NCI-H345 (cell line): ENCODE results near the gene SEPTIN1.
A peak's percentile ranks its signal among the peaks of the same experiment; 100 is the strongest.

Experiments used
- DNase-seq: peaks from one replicate; lab custom pipeline; 2025; lab: John Stamatoyannopoulos, UW

Gene SEPTIN1

GRCh38 chr16:30377050-30377811, 5.1 kb downstream of the SEPTIN1 start:
- DNase-seq, result no peak

DNA sequence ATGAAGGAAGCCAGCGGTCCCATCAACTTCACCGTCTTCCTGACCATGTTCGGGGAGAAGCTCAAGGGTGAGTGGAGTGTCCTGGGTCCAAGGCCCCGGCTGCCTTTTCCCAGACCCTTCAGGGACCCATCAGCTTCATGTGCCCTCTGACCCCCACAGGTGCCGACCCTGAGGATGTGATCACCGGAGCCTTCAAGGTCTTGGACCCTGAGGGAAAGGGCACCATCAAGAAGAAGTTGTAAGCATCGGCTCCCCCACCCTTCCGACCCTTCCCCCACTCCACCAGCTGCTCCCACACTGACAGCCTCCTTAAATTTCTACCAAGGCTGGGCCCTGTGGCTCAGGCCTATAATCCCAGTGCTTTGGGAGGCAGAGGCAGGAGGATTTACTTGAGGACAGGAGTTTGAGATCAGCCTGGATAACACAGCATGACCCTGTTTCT, 5.9 kb downstream of the SEPTIN1 start:
- no peak for DNase-seq

DNA sequence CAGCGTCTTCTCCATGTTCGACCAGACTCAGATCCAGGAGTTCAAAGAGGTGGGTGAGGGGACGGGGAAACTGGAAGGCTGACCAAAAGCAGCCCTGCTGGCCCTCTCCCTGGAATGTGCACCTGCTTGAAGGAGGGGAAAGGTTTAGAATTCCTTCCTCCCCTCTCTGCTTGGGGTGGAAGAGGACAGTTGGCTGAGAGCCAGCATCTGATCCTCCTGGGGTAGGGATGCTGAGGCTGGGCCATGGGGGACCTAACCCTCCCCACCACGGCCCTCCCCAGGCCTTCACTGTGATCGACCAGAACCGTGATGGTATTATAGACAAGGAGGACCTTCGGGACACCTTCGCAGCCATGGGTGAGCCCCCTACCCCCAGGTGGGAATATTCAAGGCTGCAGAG, 6.5 kb downstream of the SEPTIN1 start:
- DNase-seq, result no peak

DNA sequence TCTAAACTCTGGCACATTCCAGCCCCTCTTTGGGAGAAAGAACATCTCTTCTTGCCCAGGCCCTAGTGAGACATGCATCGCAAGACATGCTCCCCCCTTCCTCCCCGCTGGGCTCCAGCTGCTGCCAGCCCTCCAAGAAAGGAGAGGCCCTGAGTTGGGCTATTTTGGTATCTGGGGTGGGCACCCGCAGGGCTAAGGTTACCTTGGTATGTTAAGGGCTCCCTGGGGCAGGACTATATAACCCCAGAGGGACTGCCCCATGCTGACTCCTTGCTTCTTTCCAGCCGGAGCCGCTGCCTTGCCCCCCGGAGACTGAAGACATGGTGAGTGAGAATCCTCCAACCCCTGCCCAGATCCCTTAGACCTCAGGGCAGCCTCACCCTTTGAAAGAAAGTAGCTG, 7.8 kb downstream of the SEPTIN1 start, which contains the start of gene MYL11:
TSS of gene MYL11 (plus strand) at position 265 of the 400 bp plus-strand sequence. CDS start at position 321, 56 bp downstream.
- DNase-seq, result no peak

GRCh38 chr16:30372725-30373124, 9.6 kb downstream of the SEPTIN1 start:
- no peak for DNase-seq

- no peak for DNase-seq
Observed at GRCh38 chr16:30372038-30372712, 10.2 kb downstream of the SEPTIN1 start.

DNA sequence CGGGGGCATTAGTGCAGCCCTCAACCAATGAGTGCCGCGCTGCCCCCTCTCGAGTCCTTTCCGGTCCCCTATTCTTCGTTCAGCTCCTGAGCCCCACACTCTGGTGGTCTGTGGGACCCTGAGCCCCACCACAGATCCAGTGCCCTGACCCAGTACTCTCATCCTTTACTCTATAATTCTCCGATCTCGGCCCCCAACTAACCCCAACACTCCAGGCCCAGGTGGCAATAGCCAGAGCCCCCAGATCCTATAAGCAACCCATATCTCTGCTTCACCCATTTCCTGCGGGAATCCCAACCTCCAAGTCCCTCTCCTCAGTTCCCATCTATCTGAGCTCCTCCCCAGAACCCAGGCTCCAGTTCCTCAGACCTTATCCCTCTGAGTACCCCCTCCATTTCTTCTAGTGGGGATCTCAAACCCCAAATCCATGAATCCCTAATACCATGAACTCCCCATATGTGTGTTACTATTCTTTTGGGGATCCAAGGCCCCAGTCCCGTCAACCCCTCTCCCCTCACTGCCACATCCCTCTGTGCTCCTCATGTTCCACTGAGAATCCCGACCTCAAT, 11.0 kb downstream of the SEPTIN1 start:
- DNase-seq, result no peak

GRCh38 chr16:30370456-30371247, 11.7 kb downstream of the SEPTIN1 start, which contains the start of gene TBC1D10B:
Gene TBC1D10B (minus strand): TSS chr16:30370494. CDS start chr16:30370183, 311 bp downstream.
- peak; percentile 100 for DNase-seq

DNA sequence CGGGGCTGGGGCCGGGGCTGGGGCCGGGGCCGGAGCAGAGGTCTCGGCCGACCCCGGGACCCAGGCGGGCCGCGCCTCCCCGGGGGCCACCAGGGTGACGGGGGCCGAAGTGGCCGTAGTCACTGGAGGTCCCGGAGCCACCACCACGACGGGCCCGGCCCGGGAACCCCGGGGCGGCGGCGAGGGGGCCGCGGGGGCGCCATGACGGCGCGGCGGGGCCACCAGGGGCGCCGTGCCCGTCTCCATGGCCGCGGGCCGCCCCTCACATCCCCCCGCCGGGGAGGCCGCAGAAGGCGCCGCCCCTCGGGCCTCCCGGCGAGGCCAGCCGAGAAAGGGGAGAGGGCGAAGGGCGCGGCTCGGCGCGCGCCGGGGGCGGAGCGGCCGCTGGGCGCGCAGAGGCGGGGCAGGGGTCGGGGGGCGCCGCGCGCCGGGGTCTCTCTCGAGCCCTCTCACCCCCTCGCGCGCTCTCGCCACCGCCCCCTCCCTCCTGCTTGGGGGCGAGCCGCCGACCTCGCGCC, 12.4 kb downstream of the SEPTIN1 start:
- no peak for DNase-seq

DNA sequence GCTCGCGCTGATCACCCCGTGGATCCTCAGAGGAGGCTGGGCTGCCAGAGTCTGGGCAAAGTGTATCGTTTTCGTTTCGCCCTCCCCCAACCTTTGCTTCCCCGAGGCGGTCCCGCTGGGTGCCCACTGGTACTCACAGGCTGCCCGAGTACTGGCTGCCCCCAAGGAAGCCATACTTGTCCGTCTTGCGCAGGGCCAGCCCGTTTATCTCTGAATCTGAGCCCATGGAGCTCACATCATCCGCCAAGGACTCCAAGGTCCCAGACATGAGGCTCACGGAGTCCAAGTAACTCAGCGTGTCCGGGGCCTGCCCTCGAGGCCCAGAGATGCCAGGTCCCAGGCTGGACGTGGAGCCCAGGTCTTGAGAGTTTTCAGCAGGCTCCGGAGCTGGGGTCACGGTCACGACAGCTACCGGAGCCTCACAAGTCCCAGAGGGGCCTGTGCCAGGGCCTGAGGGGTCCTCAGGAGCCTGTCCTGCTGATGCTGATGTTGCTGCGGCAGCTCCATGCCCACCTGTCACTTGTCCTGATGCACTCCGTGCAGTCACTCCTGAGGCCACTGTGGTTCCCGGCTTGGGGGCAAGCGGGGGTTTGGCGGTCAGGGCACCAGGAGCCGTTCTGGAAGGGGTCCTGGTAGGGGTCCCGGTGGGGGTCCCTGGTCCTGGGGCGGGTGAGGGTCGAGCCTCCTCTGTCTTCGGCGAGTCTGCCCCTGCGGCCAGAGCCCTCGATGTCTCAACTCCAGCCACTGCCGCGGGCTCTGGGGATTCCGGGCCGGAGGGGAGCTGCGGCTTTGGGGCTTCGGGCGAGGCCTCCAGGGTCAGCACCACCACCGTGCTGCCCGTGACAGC, 13.0 kb downstream of the SEPTIN1 start:
- DNase-seq, result no peak

GRCh38 chr16:30368792-30369090, 13.6 kb downstream of the SEPTIN1 start:
- no peak for DNase-seq

DNA sequence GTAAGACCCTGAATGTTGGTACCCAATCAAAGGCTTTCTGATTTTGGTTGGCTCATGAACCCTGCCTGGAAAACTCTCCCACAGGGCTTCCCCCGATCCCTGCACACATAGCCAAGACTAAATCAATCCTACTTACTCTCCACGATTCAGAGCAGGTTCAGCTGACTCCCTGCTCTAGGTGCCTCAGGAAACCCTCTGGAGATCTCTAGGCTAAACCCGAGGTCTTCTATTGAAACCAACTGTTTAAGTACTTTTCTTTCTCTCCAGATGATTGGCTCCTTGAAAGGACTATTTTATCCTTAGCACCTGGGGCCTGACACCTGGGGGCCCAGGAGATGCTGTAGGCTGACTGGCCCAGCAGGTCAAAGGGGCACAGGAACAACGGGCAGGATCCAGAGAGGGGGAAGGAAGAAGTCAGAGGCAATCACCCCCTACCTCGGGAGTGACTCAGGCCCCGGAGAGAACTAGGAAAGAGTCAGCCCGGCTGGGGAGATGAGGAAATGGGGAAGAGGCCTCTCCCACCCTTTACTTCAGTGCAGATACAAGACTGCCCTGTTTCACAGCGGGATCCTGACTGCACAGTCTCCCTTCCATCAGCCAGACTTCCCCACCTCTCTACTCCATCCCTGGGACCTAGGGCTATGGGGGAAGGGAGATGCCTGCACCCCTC, 14.1 kb downstream of the SEPTIN1 start:
- no peak for DNase-seq

GRCh38 chr16:30367349-30368009, 14.9 kb downstream of the SEPTIN1 start:
- DNase-seq, result no peak

GRCh38 chr16:30366511-30366910, 15.8 kb downstream of the SEPTIN1 start:
- no peak for DNase-seq

- DNase-seq, result no peak
Observed at GRCh38 chr16:30365200-30365599, 17.2 kb downstream of the SEPTIN1 start.

- no peak for DNase-seq
Observed at GRCh38 chr16:30361180-30361579, 21.2 kb downstream of the SEPTIN1 start.

GRCh38 chr16:30359871-30360170, 22.5 kb downstream of the SEPTIN1 start:
- no peak for DNase-seq

- no peak for DNase-seq
Observed at GRCh38 chr16:30358990-30359870, 23.1 kb downstream of the SEPTIN1 start.

DNA sequence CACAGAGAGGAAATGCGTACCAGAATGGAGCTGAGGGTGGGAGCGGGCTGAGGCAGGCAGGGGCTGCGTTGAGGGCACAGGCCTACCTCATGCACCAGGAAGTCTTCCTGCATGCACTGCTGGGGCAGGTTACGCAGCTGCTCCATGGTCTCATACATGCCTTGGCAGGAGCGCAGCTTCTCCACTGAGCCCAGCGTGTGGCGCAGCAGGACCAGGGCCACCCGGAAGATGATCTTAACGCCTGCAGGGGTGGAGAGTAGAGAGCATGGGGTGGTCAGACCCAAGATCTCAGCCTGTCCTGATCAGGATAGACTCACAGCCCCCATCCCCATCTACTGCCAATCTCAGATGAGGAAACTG, 23.8 kb downstream of the SEPTIN1 start:
- no peak for DNase-seq
